ENCODE data around the gene PLEKHM2. TPM values are rescaled to one million over a fixed set of nuclear protein-coding genes. Genes with fewer than 3 reads are reported as not detected.

The PLEKHM2 gene
- total RNA-seq, 2 donors from 2014 or later: 54.8 to 72.8 TPM

DNA sequence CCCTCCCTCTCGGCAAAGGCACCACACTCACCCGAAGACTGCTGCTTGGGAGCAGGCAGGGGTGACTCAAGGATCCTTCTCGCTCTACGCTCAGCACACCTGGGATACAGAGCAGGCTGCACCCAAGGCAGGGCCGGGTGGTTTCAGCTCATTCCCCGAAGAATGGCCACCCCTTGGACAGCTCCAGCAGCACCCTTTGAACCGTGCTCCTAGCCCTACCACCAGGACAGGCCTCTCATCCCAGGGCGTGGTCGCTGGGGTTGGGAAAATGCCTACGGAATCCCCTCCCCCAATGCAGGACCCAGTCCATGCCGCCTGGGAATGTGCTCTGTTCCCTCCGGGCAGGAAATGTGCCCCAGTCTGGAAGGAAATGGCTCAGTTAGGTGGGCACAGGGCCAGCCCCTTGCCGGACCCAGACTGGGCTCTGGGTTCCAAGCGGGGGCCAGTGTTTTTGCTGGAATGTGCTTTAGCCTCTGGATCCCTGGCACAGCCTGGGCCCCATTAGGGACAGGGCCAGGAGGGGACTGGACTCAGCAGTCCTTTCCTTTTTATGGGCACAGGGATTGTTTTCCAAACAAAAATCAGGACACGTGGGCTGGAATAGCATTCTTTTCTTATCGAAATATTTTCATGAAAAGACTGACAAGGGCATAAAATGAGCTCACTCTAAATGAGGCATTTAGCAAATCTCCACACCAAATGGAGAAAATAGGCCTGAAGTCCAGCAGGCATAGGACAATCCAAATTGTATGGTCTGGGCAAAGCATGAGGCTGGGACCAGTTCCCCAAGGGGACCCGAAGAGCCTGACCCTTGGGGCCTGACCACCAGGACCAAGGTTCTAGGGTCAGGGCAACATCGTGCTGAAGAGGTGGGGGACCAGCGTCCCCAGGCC is 65.5 kb downstream of the PLEKHM2 start:
- no peak overlapping the region for H3K27ac Mint-ChIP-seq
- DNase-seq (no peak), ATAC-seq (no peak)
- no peaks in the 10 kb centered on the region for H3K36me3 Mint-ChIP-seq (ENCODE audit: low read depth)
- no peaks in the 10 kb centered on the region for H3K27me3 Mint-ChIP-seq
- no peak overlapping the region for H3K4me3 Mint-ChIP-seq
- H3K9me3 ChIP-seq (ENCODE audit: control insufficient read depth, low read length, poor library complexity, severe bottlenecking): no peaks in the 10 kb centered on the region
- peaks cover 1% of the 10 kb centered on the region for H3K4me1 Mint-ChIP-seq

DNA sequence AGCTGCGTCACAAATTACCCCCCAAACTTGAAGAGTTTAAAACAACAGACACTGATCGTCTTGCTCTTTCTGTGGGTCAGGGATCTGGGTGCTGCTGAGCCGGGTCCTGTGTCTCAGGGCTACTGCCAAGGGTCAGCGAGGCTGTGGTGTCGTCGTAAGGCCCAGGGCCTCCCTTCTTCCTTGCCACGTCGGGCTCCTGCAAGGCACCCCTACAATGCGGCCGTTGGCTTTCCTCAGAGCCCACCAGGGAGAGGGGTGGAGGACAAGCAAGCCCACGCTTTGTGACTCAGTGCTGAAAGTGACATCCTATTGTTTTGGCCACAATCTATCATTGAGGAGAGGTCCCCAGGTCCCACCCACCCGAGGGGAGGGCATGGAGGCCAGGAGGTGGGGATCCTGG is 66.8 kb downstream of the PLEKHM2 start:
- Mint-ChIP-seq H3K4me1 (no peaks in the 10 kb centered on the region), H3K27me3 (peaks cover 7% of the 10 kb centered on the region), H3K4me3 (no peak overlapping the region), H3K36me3 (ENCODE audit: low read depth) (no peaks in the 10 kb centered on the region), H3K27ac (peak overlapping the region; percentile 60)
- ATAC-seq (no peak), DNase-seq (no peak)
- H3K9me3 ChIP-seq (ENCODE audit: control insufficient read depth, low read length, poor library complexity, severe bottlenecking): no peaks in the 10 kb centered on the region

DNA sequence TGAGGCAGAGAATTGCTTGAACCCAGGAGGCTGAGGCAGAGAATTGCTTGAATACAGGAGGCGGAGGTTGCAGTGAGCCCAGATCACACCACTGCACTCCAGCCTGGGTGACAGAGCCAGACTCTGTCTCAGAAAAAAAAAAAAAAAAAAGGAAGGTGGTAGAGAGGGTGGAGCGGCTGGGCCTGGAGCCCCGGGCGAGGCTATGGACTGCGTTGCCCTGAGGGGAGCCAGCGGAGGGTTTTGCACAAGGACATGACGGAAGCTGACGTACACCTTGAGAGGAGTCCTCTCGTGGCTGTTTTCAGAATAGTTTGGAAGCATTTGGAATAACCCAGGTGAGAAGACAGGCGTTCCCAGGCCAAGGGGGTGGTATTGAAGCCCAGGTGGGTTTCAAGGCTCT is 67.6 kb downstream of the PLEKHM2 start:
- no peak for ATAC-seq
- H3K27me3 Mint-ChIP-seq: peaks cover 14% of the 10 kb centered on the region

DNA sequence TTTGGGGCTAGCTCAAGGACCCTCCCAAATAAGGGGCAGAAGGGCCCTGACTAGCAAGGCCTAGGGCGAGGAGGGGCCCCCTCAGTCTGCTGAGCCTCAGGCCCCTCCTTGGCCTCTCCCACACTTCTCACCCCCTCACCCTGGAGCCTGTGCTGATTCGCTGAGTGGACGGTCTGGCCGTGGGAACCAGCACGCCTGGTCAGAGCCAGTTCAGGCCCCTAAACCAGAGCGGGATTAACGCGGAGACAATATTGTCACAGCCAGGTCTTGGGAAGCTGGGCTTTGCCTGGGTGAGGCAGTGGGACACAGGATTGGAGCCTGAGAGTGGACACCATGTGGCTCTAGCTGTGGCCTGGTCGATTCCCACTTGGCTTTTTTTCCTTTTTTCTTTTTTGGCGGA is 69.7 kb downstream of the PLEKHM2 start:
- Mint-ChIP-seq H3K27ac (no peak overlapping the region), H3K27me3 (peaks cover 29% of the 10 kb centered on the region), H3K4me1 (peaks cover 12% of the 10 kb centered on the region), H3K4me3 (no peak overlapping the region), H3K36me3 (ENCODE audit: low read depth) (no peaks in the 10 kb centered on the region)
- ATAC-seq (no peak), DNase-seq (no peak)
- H3K9me3 ChIP-seq (ENCODE audit: control insufficient read depth, low read length, poor library complexity, severe bottlenecking): no peaks in the 10 kb centered on the region

More for the DNA sequence above, 67.6 kb downstream of the PLEKHM2 start:
- no peak for DNase-seq
- H3K36me3 Mint-ChIP-seq (ENCODE audit: low read depth): no peaks in the 10 kb centered on the region
- H3K9me3 ChIP-seq (ENCODE audit: control insufficient read depth, low read length, poor library complexity, severe bottlenecking): no peaks in the 10 kb centered on the region
- H3K4me3 Mint-ChIP-seq: no peak overlapping the region
- H3K4me1 Mint-ChIP-seq: peaks cover 5% of the 10 kb centered on the region
- H3K27ac Mint-ChIP-seq: no peak overlapping the region

DNA sequence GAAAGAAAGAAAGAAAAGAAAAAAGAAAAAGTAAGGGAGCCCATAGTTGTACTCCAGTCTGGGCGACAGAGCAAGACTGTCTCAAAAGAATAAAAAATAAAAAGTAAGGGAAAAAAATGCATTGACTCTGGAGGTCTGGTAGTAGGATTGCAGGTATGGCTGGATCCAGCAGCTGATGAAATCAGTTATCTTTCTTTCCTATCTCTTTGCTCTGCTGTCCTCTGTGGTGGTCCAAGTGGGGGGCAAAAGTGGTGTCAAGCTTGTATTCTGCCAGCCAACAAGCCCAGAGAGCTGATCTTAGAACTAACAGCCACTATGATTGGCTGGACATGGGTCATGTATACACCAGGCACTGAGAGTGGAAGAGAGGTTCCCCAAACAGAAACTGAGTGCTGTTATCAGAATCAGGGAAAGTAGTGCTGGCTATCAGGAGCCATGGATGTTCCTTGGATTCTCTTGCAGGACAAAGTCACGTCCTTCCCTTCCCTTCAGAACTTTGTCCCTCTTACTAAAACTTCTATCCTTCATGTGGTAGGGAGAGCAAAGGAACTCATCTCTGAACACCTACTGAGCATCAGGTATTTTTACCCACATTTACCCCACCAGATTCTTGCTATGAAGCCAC is 71.0 kb downstream of the PLEKHM2 start:
- Mint-ChIP-seq H3K36me3 (ENCODE audit: low read depth) (no peaks in the 10 kb centered on the region), H3K4me3 (no peak overlapping the region), H3K4me1 (peaks cover 14% of the 10 kb centered on the region), H3K27me3 (peaks cover 35% of the 10 kb centered on the region), H3K27ac (peak overlapping the region; percentile 34)
- no peak for ATAC-seq
- no peaks in the 10 kb centered on the region for H3K9me3 ChIP-seq (ENCODE audit: control insufficient read depth, low read length, poor library complexity, severe bottlenecking)
- no peak for DNase-seq

DNA sequence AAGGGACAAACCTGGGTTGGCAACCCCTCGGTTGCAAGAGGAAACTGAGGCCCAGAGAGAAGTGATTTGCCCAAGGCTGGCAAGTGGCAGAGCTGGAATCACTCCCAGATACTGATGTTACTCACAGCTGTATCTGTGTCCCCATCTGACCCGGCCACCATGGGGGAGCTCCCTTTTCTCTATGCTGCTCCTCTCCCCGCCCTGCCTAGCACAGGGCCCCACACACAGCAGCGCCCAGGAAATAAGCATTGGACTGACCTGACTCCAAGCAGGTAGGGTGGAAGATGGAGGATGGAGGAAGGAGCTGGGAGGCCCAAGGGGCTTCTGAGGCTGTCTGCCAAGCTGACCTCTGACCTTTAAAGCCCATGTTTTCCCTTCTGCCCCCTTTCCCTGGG is 71.5 kb downstream of the PLEKHM2 start:
- peaks cover 14% of the 10 kb centered on the region for H3K4me1 Mint-ChIP-seq
- no peak overlapping the region for H3K27ac Mint-ChIP-seq
- H3K4me3 Mint-ChIP-seq: peak overlapping the region; percentile 69
- ATAC-seq (no peak), DNase-seq (no peak)
- no peaks in the 10 kb centered on the region for H3K9me3 ChIP-seq (ENCODE audit: control insufficient read depth, low read length, poor library complexity, severe bottlenecking)
- peaks cover 37% of the 10 kb centered on the region for H3K27me3 Mint-ChIP-seq
- no peaks in the 10 kb centered on the region for H3K36me3 Mint-ChIP-seq (ENCODE audit: low read depth)

DNA sequence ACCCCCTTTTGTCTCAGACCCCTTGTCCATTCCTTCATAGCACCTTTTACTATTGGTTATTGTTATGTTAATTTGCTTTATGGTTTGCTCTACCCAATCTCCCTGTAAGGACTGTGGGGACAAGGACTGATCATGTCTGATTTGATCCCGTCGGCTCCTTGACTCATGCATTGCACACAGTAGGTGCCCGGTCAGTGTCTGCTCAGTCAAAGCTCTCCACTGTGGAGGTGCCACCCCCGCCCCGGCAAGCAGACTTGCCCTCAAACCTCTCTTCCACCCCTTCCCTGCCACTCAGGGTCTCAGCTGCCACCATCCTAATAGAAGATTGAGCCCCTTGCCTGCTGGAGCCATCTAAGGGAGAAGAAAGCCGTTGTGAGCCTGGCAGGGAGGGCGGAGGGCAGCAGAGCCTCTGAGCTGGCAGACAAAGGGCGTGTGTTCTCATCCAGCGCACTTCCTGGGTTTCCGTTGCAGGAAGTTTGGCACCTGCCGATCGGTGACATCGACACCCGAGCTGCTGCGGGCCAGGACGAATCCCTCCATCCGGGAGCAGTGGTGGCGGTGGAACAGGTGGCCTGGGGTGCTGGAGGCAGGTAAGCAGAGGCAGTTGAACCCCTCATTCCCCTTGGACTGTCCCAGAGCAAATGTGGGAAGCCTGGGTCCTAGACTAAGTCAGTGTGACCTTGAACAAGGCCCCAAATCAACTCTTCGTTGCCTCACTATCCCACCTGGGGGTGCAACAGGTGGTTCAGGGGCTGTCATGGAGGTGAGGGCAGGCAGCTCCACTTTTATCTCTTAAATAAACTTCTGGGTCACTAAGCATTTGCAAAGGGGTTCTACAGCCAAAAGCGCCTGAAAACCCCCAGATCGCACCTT is 72.3 kb downstream of the PLEKHM2 start:
- no peaks in the 10 kb centered on the region for H3K9me3 ChIP-seq (ENCODE audit: control insufficient read depth, low read length, poor library complexity, severe bottlenecking)
- peaks cover 14% of the 10 kb centered on the region for H3K4me1 Mint-ChIP-seq
- no peaks in the 10 kb centered on the region for H3K36me3 Mint-ChIP-seq (ENCODE audit: low read depth)
- no peak for DNase-seq
- peak overlapping the region; percentile 69 for H3K4me3 Mint-ChIP-seq
- peak overlapping the region; percentile 34 for H3K27ac Mint-ChIP-seq
- H3K27me3 Mint-ChIP-seq: peaks cover 44% of the 10 kb centered on the region
- peak; percentile 45 for ATAC-seq

DNA sequence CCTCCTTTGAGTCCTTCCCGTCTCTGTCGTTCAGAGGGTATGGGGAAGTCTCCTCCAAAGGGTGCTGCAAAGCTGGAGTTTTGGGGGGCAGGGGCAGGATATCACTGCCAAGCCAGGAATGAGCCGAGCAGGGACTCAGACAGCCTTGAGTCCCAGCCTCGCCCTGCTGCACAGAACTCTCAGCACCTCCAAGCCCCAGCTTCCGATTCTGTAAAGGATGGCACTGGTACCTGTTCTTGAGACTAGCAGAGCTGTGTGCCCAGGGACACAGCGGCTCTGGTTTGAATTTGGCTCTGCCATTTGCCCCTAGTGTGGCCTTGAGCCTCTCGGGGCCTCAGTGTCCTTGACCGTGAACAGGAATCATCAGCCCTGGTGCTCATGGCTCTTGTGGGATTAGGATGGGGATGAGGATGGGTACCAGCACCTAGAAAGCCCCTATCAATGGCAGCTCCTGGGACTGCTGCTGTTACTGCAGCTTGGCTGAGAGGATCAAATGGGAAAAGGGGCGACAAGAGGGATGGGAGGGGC is 73.0 kb downstream of the PLEKHM2 start:
- no peaks in the 10 kb centered on the region for H3K9me3 ChIP-seq (ENCODE audit: control insufficient read depth, low read length, poor library complexity, severe bottlenecking)
- Mint-ChIP-seq H3K4me3 (peak overlapping the region; percentile 65), H3K4me1 (peaks cover 16% of the 10 kb centered on the region), H3K27me3 (peaks cover 50% of the 10 kb centered on the region), H3K36me3 (ENCODE audit: low read depth) (no peaks in the 10 kb centered on the region), H3K27ac (no peak overlapping the region)
- DNase-seq (no peak), ATAC-seq (no peak)

DNA sequence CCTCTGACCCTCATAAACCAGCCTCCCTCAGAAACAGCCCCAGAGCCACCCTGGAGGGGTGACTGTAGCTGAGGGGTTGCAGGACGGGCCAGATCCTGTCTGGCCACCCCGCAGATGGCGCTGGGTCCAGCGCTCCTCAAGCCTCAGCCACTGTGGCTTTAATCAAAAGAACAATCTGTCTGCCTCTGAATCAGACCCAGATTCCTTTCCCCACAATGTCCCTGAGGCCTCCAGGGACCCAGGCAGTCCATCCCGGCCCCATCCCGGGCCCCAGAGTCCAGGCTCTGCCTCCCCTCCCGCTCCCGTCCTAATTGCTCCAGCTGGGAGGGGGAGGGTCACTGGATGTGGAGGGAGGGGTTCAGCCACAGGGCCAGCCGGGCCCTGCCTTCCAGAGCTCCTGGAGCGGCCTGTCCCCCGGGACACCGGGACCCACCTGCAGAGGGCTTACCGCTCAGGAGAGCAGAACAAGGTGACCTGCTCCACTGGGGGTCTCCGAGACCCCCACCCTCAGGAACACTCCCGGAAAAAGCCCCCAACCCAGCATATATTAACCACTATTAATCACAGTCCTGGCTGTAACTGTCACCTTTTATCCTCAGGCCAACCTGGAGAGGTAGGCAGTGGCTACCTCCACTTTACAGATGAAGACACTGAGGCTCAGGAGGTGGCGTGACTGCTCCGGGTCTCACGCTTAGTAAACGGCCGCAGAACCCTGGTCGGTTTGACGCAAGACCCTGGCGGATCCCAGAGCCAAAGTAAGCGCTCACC is 73.6 kb downstream of the PLEKHM2 start:
- Mint-ChIP-seq H3K4me3 (peak overlapping the region; percentile 80), H3K27ac (no peak overlapping the region), H3K4me1 (peaks cover 16% of the 10 kb centered on the region)

DNA sequence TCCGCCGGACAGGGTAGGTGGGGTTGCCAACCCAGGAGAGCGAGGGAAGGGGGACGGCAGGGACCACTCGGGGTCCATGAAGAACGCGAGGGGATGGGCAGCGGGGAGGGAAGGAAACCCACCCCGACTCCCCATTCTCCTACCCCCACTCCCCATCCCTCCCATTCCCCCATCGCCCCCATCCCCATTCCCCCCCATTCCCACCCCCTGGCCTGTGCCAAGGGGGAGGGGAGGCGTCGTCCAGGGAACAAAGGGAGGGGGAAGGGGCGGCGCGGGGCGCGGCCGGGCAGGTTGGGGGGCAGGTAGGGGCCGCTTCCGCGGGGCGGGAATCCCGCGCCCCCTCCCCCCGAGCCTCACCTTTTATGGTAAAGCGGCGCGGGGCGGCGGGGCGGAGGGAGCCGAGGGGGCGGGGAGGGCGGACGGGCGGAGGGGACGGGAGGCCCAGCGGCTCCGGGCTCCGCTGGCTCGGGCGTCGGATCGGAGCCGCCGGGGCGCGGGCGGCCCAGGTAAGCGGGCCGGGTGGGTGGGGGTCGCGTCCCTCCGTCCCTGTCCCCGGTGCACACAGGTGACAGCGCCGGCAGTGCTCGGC is 74.3 kb downstream of the PLEKHM2 start, which contains the start of gene FBLIM1:
FBLIM1 (plus strand) TSS at position 453 of the 589 bp plus-strand sequence. CDS start 6,189 bp downstream, outside the sequence.
- H3K4me3 Mint-ChIP-seq: peak within 1 kb of the TSS; percentile 80
- no peak within 1 kb of the TSS for H3K27ac Mint-ChIP-seq
- DNase-seq: no peak
- peaks cover 3% of the 10 kb centered on the region for H3K36me3 Mint-ChIP-seq (ENCODE audit: low read depth)
- no peaks in the 10 kb centered on the region for H3K9me3 ChIP-seq (ENCODE audit: control insufficient read depth, low read length, poor library complexity, severe bottlenecking)
- H3K27me3 Mint-ChIP-seq: peaks cover 56% of the 10 kb centered on the region
- no peak for ATAC-seq
- H3K4me1 Mint-ChIP-seq: peaks cover 16% of the 10 kb centered on the region

More for the DNA sequence above, 73.6 kb downstream of the PLEKHM2 start:
- Mint-ChIP-seq H3K27me3 (peaks cover 55% of the 10 kb centered on the region), H3K36me3 (ENCODE audit: low read depth) (peaks cover 2% of the 10 kb centered on the region)
- ATAC-seq (no peak), DNase-seq (no peak)
- no peaks in the 10 kb centered on the region for H3K9me3 ChIP-seq (ENCODE audit: control insufficient read depth, low read length, poor library complexity, severe bottlenecking)

DNA sequence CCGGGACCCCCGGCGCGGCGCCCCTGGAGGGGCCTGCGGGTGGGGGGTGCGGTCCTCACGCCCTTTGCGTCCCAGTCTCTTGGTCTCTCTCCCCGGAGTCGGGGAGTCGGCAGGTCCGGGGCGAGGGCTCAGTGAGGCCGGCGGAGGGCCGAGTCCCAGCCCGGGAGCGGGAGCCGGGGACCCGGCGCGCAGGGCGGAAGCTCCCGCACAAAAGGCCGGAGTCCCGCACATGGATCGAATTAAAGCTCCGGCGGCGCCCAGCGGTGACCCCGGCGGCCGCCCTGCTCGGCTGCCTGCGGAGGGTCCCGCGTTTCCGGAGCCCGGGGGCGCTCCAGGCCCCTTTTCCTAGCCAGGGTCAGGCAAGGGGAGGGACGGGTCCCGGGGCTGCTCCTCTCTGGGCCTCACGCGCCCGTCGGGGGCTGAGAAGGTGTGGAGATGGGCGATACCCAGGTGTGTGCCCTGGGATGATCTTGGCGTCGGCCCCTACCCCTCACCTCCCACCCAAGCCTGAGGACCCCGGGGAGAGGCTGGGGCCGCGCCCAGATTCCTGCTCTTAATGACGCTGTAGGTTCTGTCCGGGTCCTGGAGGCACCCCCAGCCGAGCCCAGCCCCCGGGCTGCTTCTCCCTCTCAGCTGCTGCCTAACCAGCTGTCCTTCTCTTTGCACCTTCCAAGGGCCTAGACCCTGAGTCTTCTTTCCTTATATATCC is 75.0 kb downstream of the PLEKHM2 start:
- H3K4me3 Mint-ChIP-seq: peak overlapping the region; percentile 75
- peaks cover 59% of the 10 kb centered on the region for H3K27me3 Mint-ChIP-seq
- H3K27ac Mint-ChIP-seq: no peak overlapping the region
- H3K4me1 Mint-ChIP-seq: peaks cover 16% of the 10 kb centered on the region
- no peak for DNase-seq
- ATAC-seq: peak; percentile 36
- peaks cover 3% of the 10 kb centered on the region for H3K36me3 Mint-ChIP-seq (ENCODE audit: low read depth)
- H3K9me3 ChIP-seq (ENCODE audit: control insufficient read depth, low read length, poor library complexity, severe bottlenecking): no peaks in the 10 kb centered on the region

Data from T-helper 17 cell (primary cell).